ENCODE data around the gene INPP5D.
"Not testable (repeated sequence)": the region's sequence is repeated elsewhere in the genome, so short reads cannot be mapped to it uniquely, and the experiment has no call there.

The INPP5D gene

GRCh38 chr2:233033672-233034071 lies 26.5 kb upstream of the INPP5D start:
- DNase-seq = no peak

- no peak for DNase-seq
Measured at GRCh38 chr2:233034091-233034882, 25.9 kb upstream of the INPP5D start.

GRCh38 chr2:233035426-233036161 lies 24.5 kb upstream of the INPP5D start:
- no peak for DNase-seq

- no peak for DNase-seq
Measured at GRCh38 chr2:233036162-233036838, 23.8 kb upstream of the INPP5D start.

DNA sequence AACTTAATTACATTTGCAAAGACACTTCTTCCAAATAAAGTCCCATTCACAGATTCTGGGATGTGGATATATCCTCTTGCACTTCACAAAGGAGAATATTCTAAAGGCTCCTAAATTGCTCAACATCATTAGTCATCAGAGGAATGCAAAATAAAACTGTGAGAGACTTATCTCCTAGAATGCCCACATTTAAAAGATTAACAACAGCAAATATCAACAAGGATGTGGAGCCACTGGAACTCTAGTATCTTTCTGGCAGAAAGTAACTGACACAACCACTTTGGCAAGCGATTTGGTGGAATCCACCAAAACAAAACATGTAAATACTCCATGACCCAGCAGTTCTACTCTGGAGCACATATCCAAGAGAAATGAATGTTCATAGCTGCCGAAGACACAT lies 23.1 kb upstream of the INPP5D start:
- no peak for DNase-seq

- no peak for DNase-seq
Measured at GRCh38 chr2:233039212-233039845, 20.8 kb upstream of the INPP5D start.

GRCh38 chr2:233039846-233040530 lies 20.2 kb upstream of the INPP5D start:
- no peak for DNase-seq

DNA sequence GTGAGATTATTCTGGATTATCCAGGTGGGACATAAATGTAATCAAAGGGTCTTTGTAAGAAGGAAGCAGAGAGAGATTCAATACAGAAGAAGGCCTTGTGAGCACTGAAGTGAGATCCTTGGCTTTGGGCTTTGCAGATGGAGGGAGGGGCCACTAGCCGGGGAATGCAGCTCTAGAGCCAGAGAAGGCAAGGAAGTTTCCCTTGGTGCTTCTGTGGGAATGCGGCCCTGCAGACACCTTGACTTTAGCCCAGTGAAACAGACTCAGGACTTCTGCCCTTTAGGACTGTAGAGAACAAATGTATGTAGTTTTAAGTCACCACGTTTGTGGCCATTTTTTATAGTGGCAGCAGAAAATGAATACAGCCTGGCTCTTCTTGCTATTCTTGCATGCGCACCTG lies 19.6 kb upstream of the INPP5D start:
- no peak for DNase-seq

DNA sequence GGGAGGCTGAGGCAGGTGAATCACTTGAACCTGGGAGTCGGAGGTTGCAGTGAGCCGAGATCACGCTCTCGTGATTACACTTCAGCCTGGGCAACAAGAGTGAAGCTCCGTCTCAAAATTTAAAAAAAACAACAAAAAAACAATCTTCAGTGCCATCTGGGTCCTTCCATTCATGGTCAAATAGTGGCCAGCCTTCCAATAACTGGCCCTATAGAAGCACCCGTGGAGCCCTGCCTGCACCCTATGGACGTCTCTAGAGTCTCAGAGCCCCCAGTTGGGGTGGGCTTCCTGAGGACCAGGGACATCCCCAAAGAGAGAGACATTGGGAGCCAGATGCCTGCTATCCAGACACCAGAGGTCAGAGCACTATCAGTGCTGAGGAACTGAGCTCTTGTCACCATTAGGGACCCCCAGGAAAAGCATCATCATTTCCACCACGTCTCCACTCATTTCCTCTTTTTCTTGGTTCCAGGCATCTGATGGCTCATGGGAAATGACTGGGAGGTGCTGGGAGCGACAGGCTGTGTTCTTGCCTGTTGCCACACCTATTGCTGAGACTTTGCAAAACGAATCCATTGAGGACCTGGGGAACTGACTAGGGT lies 18.3 kb upstream of the INPP5D start:
- no peak for DNase-seq

GRCh38 chr2:233042549-233042948 lies 17.6 kb upstream of the INPP5D start:
- DNase-seq = no peak

GRCh38 chr2:233044974-233045605 lies 15.1 kb upstream of the INPP5D start:
- no peak for DNase-seq

DNA sequence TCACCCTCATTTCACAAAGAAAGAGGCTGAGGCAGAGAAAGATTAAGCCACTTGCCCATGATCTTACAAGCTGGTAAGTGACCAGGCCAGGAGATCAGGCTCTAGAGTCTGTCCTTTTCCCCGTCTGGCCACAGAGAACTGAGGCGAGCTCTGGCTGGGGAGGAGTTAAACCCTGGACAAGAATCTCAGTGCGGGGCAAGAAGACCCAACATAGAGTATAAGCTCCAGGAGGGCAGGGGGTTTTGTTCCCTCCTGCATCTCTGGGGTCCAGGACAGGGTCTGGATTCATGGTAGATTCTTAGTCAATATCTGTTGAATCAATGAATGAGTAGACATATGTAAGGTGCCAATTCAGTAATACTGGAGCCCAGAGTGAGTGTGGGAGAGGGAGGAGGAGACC lies 12.9 kb upstream of the INPP5D start:
- no peak for DNase-seq

DNA sequence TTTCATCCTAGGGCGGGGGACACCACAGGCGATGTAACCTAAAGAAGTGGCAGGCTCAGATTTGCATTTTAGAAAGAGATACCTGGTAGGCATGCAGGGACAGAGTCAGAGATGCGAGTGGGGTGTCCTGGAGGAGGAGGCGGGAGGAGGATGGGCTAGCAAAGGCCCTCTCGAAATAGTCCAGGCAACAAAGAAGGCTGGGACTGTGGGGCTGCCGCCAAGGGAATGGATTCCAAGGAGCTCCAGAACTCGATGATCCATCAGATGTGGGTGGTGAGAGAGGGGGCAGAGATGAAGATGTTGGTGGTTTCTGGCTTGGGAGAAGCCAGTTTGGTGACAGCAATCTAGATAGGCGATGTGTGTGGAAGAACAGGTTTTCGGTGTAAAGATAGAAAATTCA lies 12.5 kb upstream of the INPP5D start:
- no peak for DNase-seq

DNA sequence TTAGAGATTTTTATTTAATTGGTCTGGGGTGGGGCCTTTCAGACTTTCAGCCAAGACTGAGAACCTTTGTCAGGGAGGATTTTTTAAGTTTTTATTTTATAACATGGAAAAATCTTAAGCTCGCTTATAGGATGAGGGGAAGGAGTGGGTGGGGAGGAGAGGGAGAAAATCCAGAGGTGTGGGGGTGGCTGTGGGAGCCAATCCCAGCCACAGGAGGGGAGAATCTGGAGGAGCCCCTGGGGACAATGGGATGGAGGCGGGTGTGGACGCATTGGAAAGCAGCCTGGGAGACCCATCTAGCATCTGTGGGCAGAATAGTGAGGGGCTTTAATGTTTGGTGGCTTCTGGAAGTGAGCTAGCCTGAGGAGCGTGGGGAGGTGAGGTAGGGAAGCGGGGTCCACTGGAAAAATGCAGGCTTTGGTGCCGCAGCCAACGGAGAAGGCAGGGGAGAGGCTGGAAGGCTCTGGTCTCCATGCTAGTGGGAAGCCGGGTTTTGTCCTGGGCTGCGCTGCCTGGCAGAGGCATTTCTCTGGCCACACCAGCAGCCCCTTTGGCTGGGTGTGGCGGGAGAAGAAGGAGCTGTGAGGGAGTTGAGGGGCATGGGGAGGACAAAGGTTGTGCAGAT lies 11.5 kb upstream of the INPP5D start:
- DNase-seq = no peak

- no peak for DNase-seq
Measured at GRCh38 chr2:233049194-233049761, 10.9 kb upstream of the INPP5D start.

- no peak for DNase-seq
Measured at GRCh38 chr2:233051241-233052149, 8.6 kb upstream of the INPP5D start.

DNA sequence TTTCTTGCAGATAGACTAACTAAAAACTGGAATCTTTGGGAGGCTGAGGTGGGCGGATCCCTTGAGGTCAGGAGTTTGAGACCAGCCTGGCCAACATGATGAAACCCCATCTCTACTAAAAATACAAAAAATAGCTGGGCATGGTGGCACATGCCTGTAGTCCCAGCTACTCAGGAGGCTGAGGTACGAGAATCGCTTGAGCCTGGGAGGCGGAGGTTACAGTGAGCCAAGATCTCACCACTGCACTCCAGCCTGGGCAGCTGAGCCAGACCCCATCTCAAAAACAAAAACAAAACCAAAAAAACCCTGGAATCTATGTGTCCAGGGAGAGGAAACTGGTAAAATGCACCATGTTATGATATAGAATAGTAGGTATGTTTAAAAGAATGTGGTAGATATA lies 7.6 kb upstream of the INPP5D start:
- not testable (repeated sequence) for DNase-seq

- no peak for DNase-seq
Measured at GRCh38 chr2:233053928-233054784, 6.0 kb upstream of the INPP5D start.

GRCh38 chr2:233055362-233055761 lies 4.8 kb upstream of the INPP5D start:
- DNase-seq = no peak

All from NCI-H1092 (cell line).